DMS79 (cell line): ENCODE measurements around the gene EML3.
"Not testable (repeated sequence)": the region's sequence is repeated elsewhere in the genome, so short reads cannot be mapped to it uniquely, and the experiment has no call there.

Experiments used
- DNase-seq: peaks from one replicate; lab custom pipeline; 2025; lab: John Stamatoyannopoulos, UW

Gene EML3

GRCh38 chr11:62570903-62571302, 41.7 kb downstream of the EML3 start:
- DNase-seq = not testable (repeated sequence)

- DNase-seq = no peak
These were observed 43.0 kb downstream of the EML3 start for GRCh38 chr11:62569611-62570010.

- DNase-seq = no peak
These were observed 45.4 kb downstream of the EML3 start for GRCh38 chr11:62567018-62567633.

GRCh38 chr11:62566247-62566646, 46.3 kb downstream of the EML3 start:
- DNase-seq = no peak

GRCh38 chr11:62565100-62565802, 47.3 kb downstream of the EML3 start:
- DNase-seq = no peak

GRCh38 chr11:62561677-62562230, 50.8 kb downstream of the EML3 start:
- not testable (repeated sequence) for DNase-seq

- DNase-seq = peak; percentile 39
These were observed 51.9 kb downstream of the EML3 start for GRCh38 chr11:62560566-62561103.

- not testable (repeated sequence) for DNase-seq
These were observed 52.9 kb downstream of the EML3 start for GRCh38 chr11:62559626-62560025.

GRCh38 chr11:62559204-62559603, 53.4 kb downstream of the EML3 start:
- no peak for DNase-seq

GRCh38 chr11:62558669-62559068, 53.9 kb downstream of the EML3 start:
- no peak for DNase-seq

GRCh38 chr11:62556875-62557631, 55.5 kb downstream of the EML3 start:
- no peak for DNase-seq

GRCh38 chr11:62556108-62556874, 56.3 kb downstream of the EML3 start:
- DNase-seq = peak; percentile 19

GRCh38 chr11:62555464-62556107, 57.0 kb downstream of the EML3 start:
- no peak for DNase-seq

GRCh38 chr11:62554387-62555167, 58.0 kb downstream of the EML3 start:
- DNase-seq = no peak

GRCh38 chr11:62553839-62554361, 58.7 kb downstream of the EML3 start:
- DNase-seq = no peak

- DNase-seq = no peak
These were observed 59.3 kb downstream of the EML3 start for GRCh38 chr11:62553080-62553838.

GRCh38 chr11:62552485-62553079, 60.0 kb downstream of the EML3 start:
- DNase-seq = no peak
